HL-60 (cell line): Measurements from ENCODE around the gene FAM221A.

Experiments used
- CTCF ChIP-seq: IDR thresholded peaks from one replicate; pipeline ENCODE4 v1.5.1; 2011; ENCODE audit warnings: low read length, control low read depth, inconsistent platforms; ENCODE audit not compliant: insufficient read depth
- GABPA ChIP-seq: IDR thresholded peaks from 2 replicates; pipeline ENCODE4 v1.6.1; 2012; ENCODE audit warnings: low read depth
- POLR2AphosphoS5 ChIP-seq: IDR thresholded peaks from 2 replicates; pipeline ENCODE4 v1.6.1; 2012; ENCODE audit warnings: low read depth
- REST ChIP-seq: IDR thresholded peaks from 2 replicates; pipeline ENCODE4 v1.6.1; 2012; ENCODE audit warnings: low read depth; ENCODE audit not compliant: insufficient replicate concordance
- SPI1 ChIP-seq: IDR thresholded peaks from 2 replicates; pipeline ENCODE4 v1.6.1; 2012; ENCODE audit warnings: low read depth, mild to moderate bottlenecking, borderline replicate concordance

DNA sequence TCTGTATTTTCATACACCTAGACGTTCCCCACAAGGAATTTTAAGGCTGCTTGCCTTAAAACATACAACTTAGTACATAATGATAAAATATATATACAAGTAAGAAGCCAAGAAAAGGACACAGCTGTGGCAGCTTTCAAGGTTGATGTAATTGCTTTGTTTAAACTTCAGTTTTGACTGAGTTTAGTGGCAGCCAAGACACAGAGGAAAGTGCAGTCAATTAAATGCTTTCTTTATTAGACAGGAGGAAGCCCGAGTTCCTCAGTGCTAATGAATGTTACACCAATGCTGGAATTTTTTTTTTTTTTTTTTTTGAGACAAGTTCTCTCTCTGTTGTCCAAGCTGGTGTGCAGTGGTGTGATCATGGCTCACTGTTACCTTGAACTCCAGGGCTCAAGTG is 18.8 kb downstream of the FAM221A start:
- TF ChIP-seq CTCF = no peak
- TF ChIP-seq POLR2AphosphoS5 = no peak
- no peak for TF ChIP-seq GABPA
- TF ChIP-seq REST = no peak
- no peak for TF ChIP-seq SPI1
